A375 (cell line): ENCODE results near the gene NDUFAF8. TPM values are rescaled to one million over a fixed set of nuclear protein-coding genes. Genes with fewer than 3 reads are reported as not detected.

Experiments
- total RNA-seq: library from RNA; depleted of rRNA; stranded (reverse); fragments of >200 nt; shearing (Covaris generic); gene quantifications from 2 replicates; pipeline ENCODE4 v1.2.3, GENCODE V29; 2014; rRNA removed

Gene NDUFAF8
- 147 and 153 TPM in 2 replicates for total RNA-seq

GRCh38 chr17:81238815-81239713 is at the start of gene NDUFAF8, which contains the start of gene TEPSIN:
Gene NDUFAF8, plus strand, starts transcription at chr17:81239318. Its CDS starts 46 bp downstream, at chr17:81239364.
Gene TEPSIN, minus strand, starts transcription at chr17:81239055. Its CDS starts 22 bp downstream, at chr17:81239033.

GRCh38 chr17:81222906-81223761 is 16.0 kb upstream of the NDUFAF8 start, which contains the start of gene CEP131:
Gene CEP131, minus strand, starts transcription at chr17:81222965. Its CDS starts 2,909 bp downstream, at chr17:81220056.

Other genes starting within 250 kb of the NDUFAF8 start
- gene CHMP6, start 247.5 kb upstream of the NDUFAF8 start, total RNA-seq: 17.2 and 18.8 TPM in 2 replicates
- 23.7 and 30.4 TPM in 2 replicates for gene BAIAP2, start 204.2 kb upstream of the NDUFAF8 start, total RNA-seq
- not detected in 2 replicates for gene PVALEF, start 73.8 kb upstream of the NDUFAF8 start, total RNA-seq
- 2.7 and 3.4 TPM in 2 replicates for gene AATK, start 73.1 kb upstream of the NDUFAF8 start, total RNA-seq
- 28.3 and 31.3 TPM in 2 replicates for gene CEP131, start 16.4 kb upstream of the NDUFAF8 start, total RNA-seq
- 19.3 and 21.2 TPM in 2 replicates for gene TEPSIN, start 263 bp upstream of the NDUFAF8 start, total RNA-seq
- 52.0 and 55.3 TPM in 2 replicates for gene SLC38A10, start 56.0 kb downstream of the NDUFAF8 start, total RNA-seq
- gene BAHCC1, start 156.1 kb downstream of the NDUFAF8 start, total RNA-seq: 8.6 and 10.4 TPM in 2 replicates